ENCODE measurements around the gene SHOX.

GRCh38 chrX:638482-639131 is 8.0 kb downstream of the SHOX start:
- TF ChIP-seq CTCF (conservative IDR thresholded peaks at IDR 0.05 in 1 of 2, IDR thresholded peaks at IDR 0.05 in 1 of 2; ENCODE audit: extremely low read depth in 1 of 2, insufficient read depth in 1 of 2, low read depth in 1 of 2, low read length in 2 of 2), result no peak
- TF ChIP-seq EZH2 (IDR thresholded peaks at IDR 0.05; ENCODE audit: borderline replicate concordance, low read length), result no peak
